ENCODE measurements around the gene FBXO40. TPM values are rescaled to one million over a fixed set of nuclear protein-coding genes. Genes with fewer than 3 reads are reported as not detected.

The FBXO40 gene
- total RNA-seq, 1 donor from 2014 or later, result not detected

DNA sequence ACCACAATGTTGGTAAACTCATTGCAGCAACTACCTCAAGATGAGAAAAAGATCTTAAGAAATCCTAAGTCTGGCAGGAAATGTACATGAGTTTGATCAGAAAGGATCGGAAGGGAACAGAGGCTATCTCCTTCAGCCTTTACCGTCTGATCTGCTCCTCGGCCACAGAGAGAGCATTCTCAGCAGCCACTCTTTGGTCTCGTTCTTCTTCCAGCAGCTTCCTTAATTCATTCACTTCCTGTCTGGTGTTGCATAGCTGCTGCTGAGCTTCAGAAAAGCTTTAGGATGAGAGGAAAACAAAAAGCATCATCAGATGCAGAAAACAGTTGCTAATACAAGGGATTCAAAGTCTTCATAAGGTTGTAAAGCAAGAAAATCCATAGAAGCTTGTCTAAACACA is 74.2 kb downstream of the FBXO40 start:
- Mint-ChIP-seq H3K36me3 (ENCODE audit: unreplicated experiment) (peaks cover 10% of the 10 kb centered on the region), H3K27ac (ENCODE audit: unreplicated experiment) (no peak overlapping the region), H3K27me3 (ENCODE audit: unreplicated experiment) (no peaks in the 10 kb centered on the region), H3K9me3 (ENCODE audit: unreplicated experiment) (no peaks in the 10 kb centered on the region), H3K4me1 (ENCODE audit: low read depth, unreplicated experiment) (peaks cover 4% of the 10 kb centered on the region), H3K4me3 (ENCODE audit: unreplicated experiment) (no peak overlapping the region)
- DNase-seq, result no peak
- TF ChIP-seq, protein P1, sequence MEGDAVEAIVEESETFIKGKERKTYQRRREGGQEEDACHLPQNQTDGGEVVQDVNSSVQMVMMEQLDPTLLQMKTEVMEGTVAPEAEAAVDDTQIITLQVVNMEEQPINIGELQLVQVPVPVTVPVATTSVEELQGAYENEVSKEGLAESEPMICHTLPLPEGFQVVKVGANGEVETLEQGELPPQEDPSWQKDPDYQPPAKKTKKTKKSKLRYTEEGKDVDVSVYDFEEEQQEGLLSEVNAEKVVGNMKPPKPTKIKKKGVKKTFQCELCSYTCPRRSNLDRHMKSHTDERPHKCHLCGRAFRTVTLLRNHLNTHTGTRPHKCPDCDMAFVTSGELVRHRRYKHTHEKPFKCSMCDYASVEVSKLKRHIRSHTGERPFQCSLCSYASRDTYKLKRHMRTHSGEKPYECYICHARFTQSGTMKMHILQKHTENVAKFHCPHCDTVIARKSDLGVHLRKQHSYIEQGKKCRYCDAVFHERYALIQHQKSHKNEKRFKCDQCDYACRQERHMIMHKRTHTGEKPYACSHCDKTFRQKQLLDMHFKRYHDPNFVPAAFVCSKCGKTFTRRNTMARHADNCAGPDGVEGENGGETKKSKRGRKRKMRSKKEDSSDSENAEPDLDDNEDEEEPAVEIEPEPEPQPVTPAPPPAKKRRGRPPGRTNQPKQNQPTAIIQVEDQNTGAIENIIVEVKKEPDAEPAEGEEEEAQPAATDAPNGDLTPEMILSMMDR (IDR thresholded peaks at IDR 0.05; ENCODE audit: partially characterized antibody, unreplicated experiment), result no peak

DNA sequence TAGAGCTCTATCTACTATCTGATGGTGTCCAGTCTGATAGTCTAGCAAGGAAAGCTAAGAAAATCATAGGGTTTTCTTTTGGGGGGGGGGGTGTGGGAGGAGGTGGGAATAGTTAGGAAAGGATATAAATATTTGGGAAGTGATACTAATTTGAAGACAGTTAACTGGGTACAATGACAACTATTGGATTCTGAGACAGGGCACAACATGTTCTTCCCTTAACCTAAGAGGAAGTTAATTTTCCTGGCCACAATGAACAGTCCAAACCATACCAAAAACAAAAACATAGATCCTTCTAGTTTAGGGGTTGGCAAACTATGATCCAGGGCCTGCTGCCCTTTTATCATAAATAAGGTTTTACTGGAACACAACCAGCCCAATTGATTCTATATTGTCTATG is 77.5 kb downstream of the FBXO40 start:
- TF ChIP-seq, protein P1 (IDR thresholded peaks at IDR 0.05; ENCODE audit: partially characterized antibody, unreplicated experiment), result no peak
- Mint-ChIP-seq H3K27ac (ENCODE audit: unreplicated experiment) (no peak overlapping the region), H3K27me3 (ENCODE audit: unreplicated experiment) (peaks cover under 1% of the 10 kb centered on the region), H3K4me3 (ENCODE audit: unreplicated experiment) (no peak overlapping the region), H3K9me3 (ENCODE audit: unreplicated experiment) (no peaks in the 10 kb centered on the region), H3K36me3 (ENCODE audit: unreplicated experiment) (peaks cover 6% of the 10 kb centered on the region), H3K4me1 (ENCODE audit: low read depth, unreplicated experiment) (peaks cover 7% of the 10 kb centered on the region)
- DNase-seq, result no peak

DNA sequence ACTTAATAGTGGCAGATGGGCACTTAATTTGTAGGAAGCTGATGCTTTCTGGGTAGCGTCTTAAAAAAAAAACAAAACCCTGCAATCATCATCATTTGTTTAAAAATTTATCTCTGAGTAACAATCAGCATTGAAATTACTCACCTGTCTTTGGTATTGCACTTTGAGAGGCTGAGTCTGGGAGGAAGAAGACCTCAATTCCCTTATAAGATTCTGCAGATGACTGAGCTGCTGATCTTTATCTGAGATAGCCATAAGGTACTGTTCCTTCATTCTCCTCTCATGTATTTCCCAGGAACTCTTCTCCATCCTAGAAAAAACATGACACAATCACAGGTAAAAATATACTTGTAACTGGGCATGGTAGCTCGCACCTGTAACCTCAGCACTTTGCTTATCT is 84.0 kb downstream of the FBXO40 start:
- Mint-ChIP-seq H3K4me1 (ENCODE audit: low read depth, unreplicated experiment) (peaks cover 22% of the 10 kb centered on the region), H3K4me3 (ENCODE audit: unreplicated experiment) (peak overlapping the region; percentile 20), H3K36me3 (ENCODE audit: unreplicated experiment) (peaks cover 13% of the 10 kb centered on the region), H3K9me3 (ENCODE audit: unreplicated experiment) (no peaks in the 10 kb centered on the region), H3K27ac (ENCODE audit: unreplicated experiment) (peak overlapping the region; percentile 59), H3K27me3 (ENCODE audit: unreplicated experiment) (peaks cover 2% of the 10 kb centered on the region)
- no peak for DNase-seq
- TF ChIP-seq, protein P1 (IDR thresholded peaks at IDR 0.05; ENCODE audit: partially characterized antibody, unreplicated experiment), result no peak

Other genes starting within 250 kb of the FBXO40 start
- gene POLQ, start 47.4 kb upstream of the FBXO40 start, total RNA-seq (ENCODE audit: unreplicated experiment), result 2.4 TPM
- not detected for gene ARGFX, start 25.4 kb upstream of the FBXO40 start, total RNA-seq (ENCODE audit: unreplicated experiment)
- gene HCLS1, start 67.5 kb downstream of the FBXO40 start, total RNA-seq (ENCODE audit: unreplicated experiment), result not detected
- 40.9 TPM for gene GOLGB1, start 156.4 kb downstream of the FBXO40 start, total RNA-seq (ENCODE audit: unreplicated experiment)
- gene IQCB1, start 241.7 kb downstream of the FBXO40 start, total RNA-seq (ENCODE audit: unreplicated experiment), result 8.5 TPM
- 1.4 TPM for gene EAF2, start 241.8 kb downstream of the FBXO40 start, total RNA-seq (ENCODE audit: unreplicated experiment)